ENCODE measurements around the gene KCNE3. TPM values are rescaled to one million over a fixed set of nuclear protein-coding genes. Genes with fewer than 3 reads are reported as not detected.

The KCNE3 gene
- total RNA-seq, 6 donors from 2014 or later, result 14.3 to 33.3 (median 20.0) TPM

GRCh38 chr11:74479732-74480123 is 12.4 kb upstream of the KCNE3 start:
- WGBS, 2 donors, result 21 to 33% methylated on average over 1 of the region's 1 CpG
- no peak for ATAC-seq (ENCODE audit: low FRiP score in 2 of 2)

GRCh38 chr11:74478877-74479731 is 11.8 kb upstream of the KCNE3 start:
- WGBS, 2 donors, result 69 to 74% methylated on average over 10 of the region's 10 CpGs

More at GRCh38 chr11:74479732-74480123, 12.4 kb upstream of the KCNE3 start:
- H3K9me3 ChIP-seq, result no peaks in the 10 kb centered on the region
- TF ChIP-seq EP300 (IDR thresholded peaks at IDR 0.05), result no peak
- TF ChIP-seq POLR2AphosphoS5 (IDR thresholded peaks at IDR 0.05), result no peak
- no peak for TF ChIP-seq CTCF (IDR thresholded peaks at IDR 0.05)
- no peak for TF ChIP-seq POLR2A (IDR thresholded peaks at IDR 0.05)
- no peak for DNase-seq
- H3K4me1 ChIP-seq, result no peaks in the 10 kb centered on the region
- H3K27me3 ChIP-seq, result no peaks in the 10 kb centered on the region
- H3K4me3 ChIP-seq, result no peak overlapping the region
- no peak overlapping the region for H3K27ac ChIP-seq
- no peaks in the 10 kb centered on the region for H3K36me3 ChIP-seq

GRCh38 chr11:74476536-74476935 is 9.2 kb upstream of the KCNE3 start:
- Histone ChIP-seq H3K9me3 (no peaks in the 10 kb centered on the region), H3K4me3 (no peak overlapping the region), H3K27me3 (no peaks in the 10 kb centered on the region), H3K36me3 (no peaks in the 10 kb centered on the region), H3K27ac (no peak overlapping the region), H3K4me1 (peaks cover 0 to 5% (median 0%) of the 10 kb centered on the region in 4 donors)
- ATAC-seq (ENCODE audit: low FRiP score in 2 of 2) (no peak), DNase-seq (no peak)
- 65 to 84% methylated on average over 2 of the region's 2 CpGs for WGBS, 2 donors
- TF ChIP-seq POLR2A (IDR thresholded peaks at IDR 0.05), result no peak
- TF ChIP-seq CTCF (IDR thresholded peaks at IDR 0.05), result no peak
- TF ChIP-seq EP300 (IDR thresholded peaks at IDR 0.05), result no peak
- no peak for TF ChIP-seq POLR2AphosphoS5 (IDR thresholded peaks at IDR 0.05)

More at GRCh38 chr11:74478877-74479731, 11.8 kb upstream of the KCNE3 start:
- Histone ChIP-seq H3K36me3 (no peaks in the 10 kb centered on the region), H3K4me3 (no peak overlapping the region), H3K27ac (no peak overlapping the region), H3K27me3 (no peaks in the 10 kb centered on the region), H3K4me1 (peaks cover 0 to 4% (median 0%) of the 10 kb centered on the region in 4 donors), H3K9me3 (no peaks in the 10 kb centered on the region)
- ATAC-seq (ENCODE audit: low FRiP score in 2 of 2) (no peak), DNase-seq (no peak)
- TF ChIP-seq POLR2AphosphoS5 (IDR thresholded peaks at IDR 0.05) (no peak), POLR2A (IDR thresholded peaks at IDR 0.05) (no peak), EP300 (IDR thresholded peaks at IDR 0.05) (no peak), CTCF (IDR thresholded peaks at IDR 0.05) (no peak)

- no peaks in the 10 kb centered on the region for H3K9me3 ChIP-seq
- 35 to 83% methylated on average over 1 of the region's 1 CpG for WGBS, 2 donors
- no peak for DNase-seq
- peaks cover 0 to 5% (median under 1%) of the 10 kb centered on the region in 4 donors for H3K4me1 ChIP-seq
- no peak for ATAC-seq (ENCODE audit: low FRiP score in 2 of 2)
- H3K36me3 ChIP-seq, result no peaks in the 10 kb centered on the region
- H3K27ac ChIP-seq, result no peak overlapping the region
- no peak overlapping the region for H3K4me3 ChIP-seq
- no peaks in the 10 kb centered on the region for H3K27me3 ChIP-seq
- TF ChIP-seq CTCF (IDR thresholded peaks at IDR 0.05) (no peak), EP300 (IDR thresholded peaks at IDR 0.05) (no peak), POLR2AphosphoS5 (IDR thresholded peaks at IDR 0.05) (no peak), POLR2A (IDR thresholded peaks at IDR 0.05) (no peak)
Observed at GRCh38 chr11:74474316-74474715, 7.0 kb upstream of the KCNE3 start.
